Gastroesophageal sphincter (tissue), 3 donors: Measurements from ENCODE around the gene ODAD2.

Source experiments
- POLR2AphosphoS5 ChIP-seq: sonication (generic); formaldehyde crosslinking; IDR thresholded peaks from one replicate; pipeline ENCODE4 v1.6.1; 2017; ENCODE audit warnings: antibody characterized with exemption
- TF ChIP-seq, protein P1 (sequence below), 4 experiments: fragments of 200-600 bp in 2 of 4; fragments of 450-650 bp in 2 of 4; sonication (generic) in 1 of 4; IDR thresholded peaks; one replicate each; pipeline ENCODE4 v1.5.1; 2017 to 2019; ENCODE audit warnings: antibody characterized with exemption in 4 of 4, mild to moderate bottlenecking in 2 of 4, moderate library complexity in 2 of 4

DNA sequence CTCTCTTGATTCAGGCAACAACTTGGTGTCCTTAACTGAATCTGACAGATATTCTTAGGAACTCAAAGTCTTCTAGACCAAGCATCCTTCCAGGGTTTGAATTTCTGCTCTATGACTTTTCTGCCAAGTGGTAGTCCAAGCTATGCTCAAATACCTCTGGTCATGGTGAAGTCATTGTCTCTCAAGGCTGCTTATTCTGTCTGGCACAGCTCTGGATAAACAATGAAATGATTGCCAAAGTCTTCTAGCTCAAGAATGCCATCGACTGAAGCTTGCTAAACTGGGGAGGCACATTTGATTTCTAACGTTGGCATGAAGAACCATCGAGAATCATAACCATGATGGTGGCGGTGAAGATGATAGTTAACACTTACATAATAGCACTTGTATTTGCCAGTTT lies 137.1 kb downstream of the ODAD2 start:
- TF ChIP-seq, protein P1, sequence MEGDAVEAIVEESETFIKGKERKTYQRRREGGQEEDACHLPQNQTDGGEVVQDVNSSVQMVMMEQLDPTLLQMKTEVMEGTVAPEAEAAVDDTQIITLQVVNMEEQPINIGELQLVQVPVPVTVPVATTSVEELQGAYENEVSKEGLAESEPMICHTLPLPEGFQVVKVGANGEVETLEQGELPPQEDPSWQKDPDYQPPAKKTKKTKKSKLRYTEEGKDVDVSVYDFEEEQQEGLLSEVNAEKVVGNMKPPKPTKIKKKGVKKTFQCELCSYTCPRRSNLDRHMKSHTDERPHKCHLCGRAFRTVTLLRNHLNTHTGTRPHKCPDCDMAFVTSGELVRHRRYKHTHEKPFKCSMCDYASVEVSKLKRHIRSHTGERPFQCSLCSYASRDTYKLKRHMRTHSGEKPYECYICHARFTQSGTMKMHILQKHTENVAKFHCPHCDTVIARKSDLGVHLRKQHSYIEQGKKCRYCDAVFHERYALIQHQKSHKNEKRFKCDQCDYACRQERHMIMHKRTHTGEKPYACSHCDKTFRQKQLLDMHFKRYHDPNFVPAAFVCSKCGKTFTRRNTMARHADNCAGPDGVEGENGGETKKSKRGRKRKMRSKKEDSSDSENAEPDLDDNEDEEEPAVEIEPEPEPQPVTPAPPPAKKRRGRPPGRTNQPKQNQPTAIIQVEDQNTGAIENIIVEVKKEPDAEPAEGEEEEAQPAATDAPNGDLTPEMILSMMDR (IDR thresholded peaks at IDR 0.05), result no peak
- TF ChIP-seq POLR2AphosphoS5, result no peak
